ENCODE results near the gene EXOC1. TPM values are rescaled to one million over a fixed set of nuclear protein-coding genes. Genes with fewer than 3 reads are reported as not detected.

The EXOC1 gene
- total and polyA plus RNA-seq, 10 donors = 15.6 to 52.8 (median 43.0) TPM

DNA sequence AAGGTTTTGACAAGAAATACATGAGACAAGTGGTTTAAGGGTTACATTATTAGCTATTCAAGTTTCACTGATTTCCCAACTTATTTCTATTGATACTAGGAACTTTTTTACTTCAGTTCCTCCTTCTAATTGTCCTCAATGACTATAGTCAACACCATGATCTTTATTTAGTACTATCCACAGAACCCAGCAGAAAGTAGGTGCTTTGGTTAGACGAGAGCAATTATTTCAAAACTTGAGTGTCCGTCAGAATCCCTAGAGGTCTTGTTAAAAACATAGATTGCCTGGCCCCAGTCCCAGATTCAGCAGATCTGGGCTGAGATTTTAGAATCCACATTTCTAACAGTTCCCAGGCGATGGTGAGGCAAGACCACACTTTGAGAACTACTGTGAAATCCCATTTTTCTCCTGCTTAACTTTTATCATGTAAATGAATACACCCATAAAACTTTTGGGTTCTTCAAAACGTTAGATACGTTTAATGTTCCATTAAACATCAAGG is 17.9 kb downstream of the EXOC1 start:
- Histone ChIP-seq H3K27me3 (replicated peaks in 1 of 7) (no peaks in the 10 kb centered on the region), H3K9me3 (no peaks in the 10 kb centered on the region), H3K27ac (no peak overlapping the region), H3K4me1 (peaks cover 4 to 15% (median 11%) of the 10 kb centered on the region in 6 donors), H3K4me3 (no peak overlapping the region), H3K36me3 (peaks cover 0 to 83% (median 59%) of the 10 kb centered on the region in 6 donors)
- WGBS, 5 donors = 76 to 92% (median 90%) methylated on average over 5 of the region's 5 CpGs
- DNase-seq = no peak
- intact Hi-C loops (cut with DNase I; ENCODE audit: low total_unique reads) = no loop called here
- TF ChIP-seq POLR2AphosphoS5 (IDR thresholded peaks at IDR 0.05) (no peak), POLR2A (IDR thresholded peaks at IDR 0.05) (no peak)
- TF ChIP-seq, protein P1, sequence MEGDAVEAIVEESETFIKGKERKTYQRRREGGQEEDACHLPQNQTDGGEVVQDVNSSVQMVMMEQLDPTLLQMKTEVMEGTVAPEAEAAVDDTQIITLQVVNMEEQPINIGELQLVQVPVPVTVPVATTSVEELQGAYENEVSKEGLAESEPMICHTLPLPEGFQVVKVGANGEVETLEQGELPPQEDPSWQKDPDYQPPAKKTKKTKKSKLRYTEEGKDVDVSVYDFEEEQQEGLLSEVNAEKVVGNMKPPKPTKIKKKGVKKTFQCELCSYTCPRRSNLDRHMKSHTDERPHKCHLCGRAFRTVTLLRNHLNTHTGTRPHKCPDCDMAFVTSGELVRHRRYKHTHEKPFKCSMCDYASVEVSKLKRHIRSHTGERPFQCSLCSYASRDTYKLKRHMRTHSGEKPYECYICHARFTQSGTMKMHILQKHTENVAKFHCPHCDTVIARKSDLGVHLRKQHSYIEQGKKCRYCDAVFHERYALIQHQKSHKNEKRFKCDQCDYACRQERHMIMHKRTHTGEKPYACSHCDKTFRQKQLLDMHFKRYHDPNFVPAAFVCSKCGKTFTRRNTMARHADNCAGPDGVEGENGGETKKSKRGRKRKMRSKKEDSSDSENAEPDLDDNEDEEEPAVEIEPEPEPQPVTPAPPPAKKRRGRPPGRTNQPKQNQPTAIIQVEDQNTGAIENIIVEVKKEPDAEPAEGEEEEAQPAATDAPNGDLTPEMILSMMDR (IDR thresholded peaks at IDR 0.05 in 8 of 11, conservative IDR thresholded peaks at IDR 0.05 in 3 of 11) = no peak

- Histone ChIP-seq H3K4me3 (no peak overlapping the region), H3K9me3 (no peaks in the 10 kb centered on the region), H3K27me3 (replicated peaks in 1 of 7) (no peaks in the 10 kb centered on the region), H3K27ac (no peak overlapping the region), H3K36me3 (peaks cover 3 to 94% (median 64%) of the 10 kb centered on the region in 6 donors), H3K4me1 (no peaks in the 10 kb centered on the region)
- intact Hi-C loops (cut with DNase I; ENCODE audit: low total_unique reads) = no loop called here
- no peak for DNase-seq
- TF ChIP-seq POLR2AphosphoS5 (IDR thresholded peaks at IDR 0.05) = no peak
- TF ChIP-seq, protein P1 (IDR thresholded peaks at IDR 0.05 in 8 of 11, conservative IDR thresholded peaks at IDR 0.05 in 3 of 11) = no peak
- TF ChIP-seq POLR2A (IDR thresholded peaks at IDR 0.05) = no peak
Measured at GRCh38 chr4:55874831-55875230, 21.4 kb downstream of the EXOC1 start.

- no peak for DNase-seq
- TF ChIP-seq, protein P1 (IDR thresholded peaks at IDR 0.05 in 8 of 11, conservative IDR thresholded peaks at IDR 0.05 in 3 of 11) = no peak
- no peak for TF ChIP-seq POLR2AphosphoS5 (IDR thresholded peaks at IDR 0.05)
- no peak for TF ChIP-seq POLR2A (IDR thresholded peaks at IDR 0.05)
- intact Hi-C loops (cut with DNase I; ENCODE audit: low total_unique reads) = no loop called here
- H3K4me3 ChIP-seq = no peak overlapping the region
- H3K4me1 ChIP-seq = no peaks in the 10 kb centered on the region
- H3K36me3 ChIP-seq = peaks cover 3 to 94% (median 61%) of the 10 kb centered on the region in 6 donors
- no peaks in the 10 kb centered on the region for H3K9me3 ChIP-seq
- no peak overlapping the region for H3K27ac ChIP-seq
- no peaks in the 10 kb centered on the region for H3K27me3 ChIP-seq (replicated peaks in 1 of 7)
Measured at GRCh38 chr4:55876387-55876786, 22.9 kb downstream of the EXOC1 start.

DNA sequence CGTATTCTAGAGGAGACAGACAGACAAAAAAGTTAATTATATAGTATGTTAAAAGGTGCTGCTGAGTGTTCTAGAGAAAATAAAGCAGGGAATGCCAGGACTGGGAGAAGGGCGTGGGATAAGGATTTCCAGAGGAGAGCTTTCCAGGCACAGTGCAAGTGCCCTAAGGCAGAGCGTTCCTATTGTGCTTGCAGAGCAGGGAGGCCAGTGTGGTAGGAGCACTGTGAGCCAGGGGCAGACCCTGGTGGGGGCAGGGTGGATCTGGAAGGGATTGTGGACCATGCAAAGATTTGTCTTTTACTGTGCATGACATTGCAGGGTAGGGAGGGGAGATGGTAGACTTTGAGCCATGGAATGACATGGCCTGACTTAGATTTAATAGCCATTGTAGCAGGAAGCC is 25.8 kb downstream of the EXOC1 start:
- intact Hi-C loops (cut with DNase I; ENCODE audit: low total_unique reads) = no loop called here
- H3K4me1 ChIP-seq = no peaks in the 10 kb centered on the region

More for the DNA sequence above, 25.8 kb downstream of the EXOC1 start:
- TF ChIP-seq, protein P1 (IDR thresholded peaks at IDR 0.05 in 8 of 11, conservative IDR thresholded peaks at IDR 0.05 in 3 of 11) = no peak
- TF ChIP-seq POLR2AphosphoS5 (IDR thresholded peaks at IDR 0.05) (no peak), POLR2A (IDR thresholded peaks at IDR 0.05) (no peak)
- 94 to 97% (median 96%) methylated on average over 3 of the region's 3 CpGs for WGBS, 5 donors
- DNase-seq = no peak
- Histone ChIP-seq H3K27ac (no peak overlapping the region), H3K4me3 (no peak overlapping the region), H3K36me3 (peaks cover 3 to 94% (median 63%) of the 10 kb centered on the region in 6 donors), H3K27me3 (replicated peaks in 1 of 7) (no peaks in the 10 kb centered on the region), H3K9me3 (no peaks in the 10 kb centered on the region)

Data from spleen (tissue), 11 donors.